NT2/D1 (cell line): ENCODE results near the gene SLC25A21.

ENCODE experiments used
- SUZ12 ChIP-seq: IDR thresholded peaks from 2 replicates; pipeline ENCODE4 v1.6.1; 2011; ENCODE audit not compliant: insufficient read length, insufficient read depth; ENCODE audit errors: extremely low read depth
- YY1 ChIP-seq: IDR thresholded peaks from 2 replicates; pipeline ENCODE4 v1.6.1; 2011; ENCODE audit not compliant: insufficient read length, insufficient read depth
- ZNF274 ChIP-seq: IDR thresholded peaks from 2 replicates; pipeline ENCODE4 v1.6.1; 2011; ENCODE audit warnings: mild to moderate bottlenecking, low read depth, low read length

- TF ChIP-seq ZNF274 (no peak), SUZ12 (no peak), YY1 (no peak)
Measured at GRCh38 chr14:36944307-36945010, 227.9 kb downstream of the SLC25A21 start.
